C4-2B (cell line): Measurements from ENCODE around the gene WBP1.

Source experiments
- H3K27ac ChIP-seq: fragments of 450-650 bp; 2 replicates; pipeline ENCODE4 v1.5.1; 2017
- ZFX ChIP-seq: fragments of 450-650 bp; IDR thresholded peaks from 2 replicates; pipeline ENCODE4 v1.6.1; 2017
- TF ChIP-seq, protein P1 (sequence below): fragments of 450-650 bp; conservative IDR thresholded peaks from 2 replicates; pipeline ENCODE4 v1.5.1; 2017; ENCODE audit warnings: mild to moderate bottlenecking

The WBP1 gene

DNA sequence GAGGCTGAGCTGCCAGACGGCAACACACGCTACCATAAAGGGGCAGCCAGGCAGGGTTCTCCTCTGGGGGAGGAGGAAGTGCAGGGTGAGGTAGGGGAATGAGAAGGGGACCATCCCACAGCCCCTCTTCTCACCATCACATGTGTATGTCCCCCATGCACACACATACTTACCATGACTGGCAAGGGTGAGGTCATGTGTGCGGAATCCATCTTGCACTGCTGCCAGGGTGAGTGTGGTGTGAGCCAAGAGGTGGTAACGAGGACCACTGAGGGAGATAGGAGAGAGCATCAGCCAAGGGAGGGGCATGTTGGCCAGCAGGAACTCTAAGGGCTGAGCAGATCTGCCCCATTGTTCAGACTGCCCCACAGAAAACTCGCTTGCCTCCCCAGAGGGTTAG lies 29.6 kb upstream of the WBP1 start:
- H3K27ac ChIP-seq: no peak overlapping the region
- TF ChIP-seq ZFX: no peak
- TF ChIP-seq, protein P1, sequence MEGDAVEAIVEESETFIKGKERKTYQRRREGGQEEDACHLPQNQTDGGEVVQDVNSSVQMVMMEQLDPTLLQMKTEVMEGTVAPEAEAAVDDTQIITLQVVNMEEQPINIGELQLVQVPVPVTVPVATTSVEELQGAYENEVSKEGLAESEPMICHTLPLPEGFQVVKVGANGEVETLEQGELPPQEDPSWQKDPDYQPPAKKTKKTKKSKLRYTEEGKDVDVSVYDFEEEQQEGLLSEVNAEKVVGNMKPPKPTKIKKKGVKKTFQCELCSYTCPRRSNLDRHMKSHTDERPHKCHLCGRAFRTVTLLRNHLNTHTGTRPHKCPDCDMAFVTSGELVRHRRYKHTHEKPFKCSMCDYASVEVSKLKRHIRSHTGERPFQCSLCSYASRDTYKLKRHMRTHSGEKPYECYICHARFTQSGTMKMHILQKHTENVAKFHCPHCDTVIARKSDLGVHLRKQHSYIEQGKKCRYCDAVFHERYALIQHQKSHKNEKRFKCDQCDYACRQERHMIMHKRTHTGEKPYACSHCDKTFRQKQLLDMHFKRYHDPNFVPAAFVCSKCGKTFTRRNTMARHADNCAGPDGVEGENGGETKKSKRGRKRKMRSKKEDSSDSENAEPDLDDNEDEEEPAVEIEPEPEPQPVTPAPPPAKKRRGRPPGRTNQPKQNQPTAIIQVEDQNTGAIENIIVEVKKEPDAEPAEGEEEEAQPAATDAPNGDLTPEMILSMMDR: no peak

DNA sequence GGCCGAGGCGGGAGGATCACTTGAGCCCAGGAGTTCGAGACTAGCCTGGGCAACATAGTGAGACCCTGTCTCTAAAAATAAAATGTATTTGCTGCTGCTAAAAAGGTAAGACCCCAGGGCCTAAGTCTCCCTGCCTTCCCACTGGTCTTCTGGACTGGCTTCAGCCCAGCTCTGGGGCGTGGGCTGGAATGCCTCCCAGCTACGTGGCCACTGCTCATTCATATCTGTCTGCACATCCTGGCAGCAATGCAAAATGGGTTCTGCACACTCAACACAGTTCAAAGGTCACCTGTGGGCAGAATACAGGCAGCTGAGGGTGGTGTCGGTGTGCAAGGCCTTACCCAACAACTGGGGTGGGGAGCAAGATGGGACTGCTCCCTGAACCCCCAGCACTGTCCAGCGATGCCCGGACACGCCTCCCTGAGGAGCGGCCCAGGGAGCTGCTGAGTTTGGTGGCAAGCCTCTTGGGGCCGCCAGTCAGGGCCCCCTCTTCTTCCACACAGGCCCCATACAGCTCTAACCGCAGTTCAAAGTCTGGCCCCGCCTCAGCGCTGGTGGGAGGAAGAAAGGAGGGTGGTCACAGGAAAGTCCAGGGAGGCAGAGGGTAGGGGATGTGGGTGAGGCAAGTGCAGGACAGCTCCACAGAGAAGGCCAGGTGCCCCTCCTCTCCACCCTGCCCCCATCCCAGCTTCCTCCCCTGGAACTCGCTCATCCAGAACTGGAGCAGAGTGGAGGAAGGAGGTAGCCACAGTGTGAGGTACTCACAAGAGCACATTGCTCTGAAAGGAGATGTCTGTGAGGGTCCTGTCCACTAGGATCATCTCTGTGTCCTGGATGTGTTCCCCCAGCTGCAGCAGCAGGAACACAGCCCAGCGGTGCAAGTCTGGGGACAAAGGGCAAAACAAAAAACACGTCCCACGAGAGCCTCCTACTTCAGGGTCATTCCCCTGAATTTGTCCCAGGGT lies 28.5 kb upstream of the WBP1 start:
- H3K27ac ChIP-seq: no peak overlapping the region
- TF ChIP-seq, protein P1: no peak
- TF ChIP-seq ZFX: no peak

DNA sequence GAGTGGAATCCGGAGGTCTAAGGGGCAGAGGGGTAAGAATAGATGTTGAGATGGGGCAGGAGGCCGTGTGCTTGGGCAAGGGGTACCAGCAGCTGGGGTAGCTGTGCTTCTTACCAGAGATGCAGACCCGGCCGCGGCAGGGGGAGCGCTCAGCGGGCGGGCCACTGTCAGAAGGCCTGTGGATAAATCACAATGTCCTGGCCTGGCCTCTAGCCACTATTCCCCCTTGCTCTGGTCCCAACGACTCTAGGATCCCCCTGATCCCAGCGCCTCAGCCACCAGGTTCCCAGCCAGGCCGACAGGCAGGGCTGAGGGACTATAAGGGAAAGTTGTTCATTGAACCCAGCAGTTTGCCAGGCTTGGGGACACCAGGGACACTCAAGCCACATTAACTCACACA lies 27.7 kb upstream of the WBP1 start:
- no peak for TF ChIP-seq ZFX
- TF ChIP-seq, protein P1: no peak
- H3K27ac ChIP-seq: no peak overlapping the region

DNA sequence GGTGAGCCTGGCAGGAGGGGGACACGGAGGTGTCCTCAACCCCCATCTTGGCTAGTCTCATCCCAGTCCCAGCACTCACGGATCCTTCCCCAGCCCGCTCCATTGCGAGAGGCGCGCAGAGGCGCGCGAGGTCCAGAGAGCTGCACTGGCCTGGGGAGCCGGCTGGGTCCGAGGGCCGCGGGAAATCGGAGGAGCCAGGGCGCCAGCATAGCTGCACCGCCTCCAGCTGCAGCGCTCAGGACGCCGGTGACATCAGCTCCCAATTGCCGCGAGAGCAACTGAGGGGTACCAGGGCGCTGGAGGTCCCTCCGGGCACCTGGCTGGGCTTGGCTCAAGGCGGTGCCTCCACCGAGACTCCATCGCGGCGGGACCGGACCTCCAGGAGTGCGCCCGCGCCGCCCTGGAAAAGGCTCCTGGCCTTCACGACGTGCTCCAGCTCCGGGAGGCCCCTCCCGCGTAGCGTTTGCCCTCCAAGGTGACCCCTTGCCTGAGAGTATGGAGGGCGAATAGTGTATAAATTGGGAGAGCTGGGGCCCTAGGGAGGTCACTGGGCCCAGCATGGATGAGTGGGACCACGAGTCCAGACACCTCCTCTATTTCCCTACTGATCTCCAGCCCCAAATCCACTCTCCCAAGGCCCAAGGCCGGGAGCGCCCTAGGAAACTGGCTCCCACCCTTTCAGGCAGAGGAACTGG lies 22.0 kb upstream of the WBP1 start:
- no peak for TF ChIP-seq ZFX
- TF ChIP-seq, protein P1: no peak
- no peak overlapping the region for H3K27ac ChIP-seq

DNA sequence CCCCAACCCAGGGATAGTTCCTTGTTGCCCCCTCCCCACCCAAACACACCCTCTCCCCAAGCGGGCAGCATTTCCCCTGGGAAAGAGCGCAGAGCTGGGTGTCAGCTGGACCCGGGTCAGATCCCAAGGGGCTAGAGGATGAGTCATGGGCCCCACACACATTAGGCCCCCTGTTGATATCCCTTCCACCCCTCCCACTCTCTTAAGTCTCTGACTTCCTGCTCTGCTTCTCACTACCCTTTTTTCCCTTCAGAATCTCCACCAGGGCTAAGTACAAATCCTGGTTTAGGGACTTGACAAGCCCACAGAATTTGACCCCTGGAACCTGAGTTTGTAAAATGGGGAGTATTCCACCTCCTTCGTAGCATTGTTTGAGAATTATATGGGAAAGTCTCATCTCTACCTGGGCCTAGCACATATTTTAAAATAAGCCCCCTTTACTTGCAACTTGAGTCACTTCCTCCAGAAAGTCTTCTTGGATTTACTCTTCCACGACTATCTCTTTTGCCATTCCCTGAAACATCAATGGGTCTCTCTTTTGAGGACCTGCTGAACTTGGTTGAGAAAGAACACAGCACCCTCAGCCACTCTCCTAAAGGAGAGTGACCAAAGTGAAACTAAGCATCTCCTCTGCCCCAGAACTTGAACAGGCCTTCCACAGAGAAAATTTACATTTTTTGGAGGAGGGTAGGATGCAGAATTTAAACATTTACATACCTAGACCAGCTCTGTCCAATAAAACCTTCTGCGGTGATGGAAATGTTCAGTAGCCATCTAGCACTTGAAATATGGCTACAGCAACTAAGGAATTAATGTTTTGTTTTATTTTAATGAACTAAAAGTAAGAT lies 21.2 kb upstream of the WBP1 start:
- H3K27ac ChIP-seq: no peak overlapping the region
- TF ChIP-seq ZFX: no peak
- TF ChIP-seq, protein P1: no peak

DNA sequence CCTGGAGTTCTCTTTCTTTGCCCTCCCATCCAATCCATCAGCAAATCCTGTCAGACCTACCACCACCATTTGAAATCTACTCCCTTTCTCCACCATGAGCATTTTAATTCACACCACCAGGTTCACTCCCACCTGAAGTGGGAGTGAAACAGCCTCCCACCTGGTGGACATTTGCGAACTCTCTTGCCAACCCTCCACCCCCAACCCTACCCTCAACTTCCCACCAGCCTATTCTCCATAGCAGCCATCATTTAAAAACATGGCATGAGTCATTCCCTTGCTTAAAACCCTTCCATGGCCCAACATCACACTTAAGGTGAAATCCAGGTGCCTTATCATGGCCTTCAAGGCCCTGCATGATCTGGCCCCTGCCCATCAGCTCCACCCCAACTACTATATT lies 20.0 kb upstream of the WBP1 start:
- TF ChIP-seq, protein P1: no peak
- TF ChIP-seq ZFX: no peak
- H3K27ac ChIP-seq: no peak overlapping the region
